Uterus (tissue), 2 donors: Measurements from ENCODE around the gene MZT2B.
"Not testable (repeated sequence)": the region's sequence is repeated elsewhere in the genome, so short reads cannot be mapped to it uniquely, and the experiment has no call there.

Experiments used
- CTCF ChIP-seq, 4 experiments: fragments of 200-600 bp in 2 of 4; fragments of 450-650 bp in 2 of 4; sonication (generic) in 2 of 4; IDR thresholded peaks; one replicate each; pipeline ENCODE4 v1.5.1; 2016 to 2019; ENCODE audit warnings: antibody characterized with exemption in 4 of 4, mild to moderate bottlenecking in 2 of 4, moderate library complexity in 1 of 4
- POLR2A ChIP-seq, 2 donors: fragments of 450-650 bp; IDR thresholded peaks; one replicate each; pipeline ENCODE4 v1.6.1; 2016; ENCODE audit warnings: antibody characterized with exemption in 2 of 2, mild to moderate bottlenecking in 1 of 2, moderate library complexity in 1 of 2

GRCh38 chr2:130239581-130239980 is 57.5 kb downstream of the MZT2B start:
- not testable (repeated sequence) for TF ChIP-seq CTCF, POLR2A (IDR thresholded peaks at IDR 0.05)
